PC-3 (cell line): ENCODE results near the gene INTS6L. TPM values are rescaled to one million over a fixed set of nuclear protein-coding genes. Genes with fewer than 3 reads are reported as not detected.

ENCODE experiments used
- ATAC-seq: fragments of 200-7000 bp; cut with Tn5 transposase; 2 replicates; pipeline ENCODE4 v1.9.1; 2020; ENCODE audit warnings: mild to moderate bottlenecking, moderate library complexity
- BruUV-seq: library from RNA; stranded (reverse); fragments of 400-500 nt; replicated peaks from 2 replicates; lab custom pipeline; 2021; lab: Mats Ljungman, UMichigan
- CTCF ChIA-PET: fragments of 300-600 bp; sonication (Branson Sonifier 250); formaldehyde crosslinking; loops from one replicate; lab custom pipeline; 2022; ENCODE audit warnings: antibody characterized with exemption; lab: Charles Lee
- POLR2A ChIA-PET: fragments of 300-600 bp; sonication (Branson Sonifier 250); formaldehyde crosslinking; loops from one replicate; lab custom pipeline; 2022; ENCODE audit warnings: antibody characterized with exemption; ENCODE audit not compliant: unreplicated experiment; lab: Charles Lee
- DNase-seq: peaks from one replicate; pipeline ENCODE4 v3.0.0-alpha.2; 2015
- H2AFZ ChIP-seq: fragments of 300-600 bp; sonication (generic); 2 replicates; pipeline ENCODE4 v1.6.0; 2016; ENCODE audit warnings: antibody characterized with exemption, low read length
- H3F3A ChIP-seq: fragments of 300-600 bp; sonication (generic); one replicate; pipeline ENCODE4 v1.6.0; 2017; ENCODE audit warnings: antibody characterized with exemption, low read length, control low read depth, mild to moderate bottlenecking; ENCODE audit not compliant: unreplicated experiment
- H3K27ac ChIP-seq: fragments of 300-600 bp; sonication (generic); 2 replicates; pipeline ENCODE4 v1.5.1; 2016; ENCODE audit warnings: mild to moderate bottlenecking, low read length
- H3K27me3 ChIP-seq: fragments of 300-600 bp; sonication (generic); 2 replicates; pipeline ENCODE4 v1.6.1; 2016; ENCODE audit warnings: low read length, mixed read lengths
- H3K36me3 ChIP-seq: fragments of 300-600 bp; sonication (generic); 2 replicates; pipeline ENCODE4 v1.6.1; 2016; ENCODE audit warnings: low read depth, mixed run types, low read length, mixed read lengths
- H3K4me1 ChIP-seq: fragments of 300-600 bp; sonication (generic); 2 replicates; pipeline ENCODE4 v1.5.1; 2016; ENCODE audit warnings: low read length; ENCODE audit not compliant: insufficient read depth
- H3K4me2 ChIP-seq: fragments of 300-600 bp; sonication (generic); 2 replicates; pipeline ENCODE4 v1.6.0; 2016; ENCODE audit warnings: low read length
- H3K4me3 ChIP-seq: fragments of 300-600 bp; sonication (generic); 2 replicates; pipeline ENCODE4 v1.5.1; 2016; ENCODE audit warnings: mild to moderate bottlenecking, low read length, mixed read lengths
- H3K79me2 ChIP-seq: fragments of 300-600 bp; sonication (generic); 2 replicates; pipeline ENCODE4 v1.6.1; 2017; ENCODE audit warnings: low read length, mixed read lengths
- H3K9ac ChIP-seq: fragments of 300-600 bp; sonication (generic); 2 replicates; pipeline ENCODE4 v1.6.0; 2016; ENCODE audit warnings: mild to moderate bottlenecking, low read length
- H3K9me2 ChIP-seq: fragments of 300-600 bp; sonication (generic); replicated peaks from 2 replicates; pipeline ENCODE4 v1.6.1; 2016; ENCODE audit warnings: mixed run types, low read length, mixed read lengths
- H3K9me3 ChIP-seq: fragments of 300-600 bp; sonication (generic); 2 replicates; pipeline ENCODE4 v1.6.1; 2016; ENCODE audit warnings: low read length, mixed read lengths
- H4K20me1 ChIP-seq: fragments of 300-600 bp; sonication (generic); 2 replicates; pipeline ENCODE4 v1.6.1; 2016; ENCODE audit warnings: low read length, mixed read lengths
- EZH2 ChIP-seq: fragments of 300-600 bp; sonication (generic); IDR thresholded peaks from one replicate; pipeline ENCODE4 v1.6.1; 2017; ENCODE audit warnings: antibody characterized with exemption, mild to moderate bottlenecking, low read length; ENCODE audit not compliant: unreplicated experiment
- EZH2phosphoT487 ChIP-seq: fragments of 300-600 bp; sonication (generic); IDR thresholded peaks from 2 replicates; pipeline ENCODE4 v1.6.1; 2018; ENCODE audit warnings: mild to moderate bottlenecking, antibody characterized with exemption, low read length, borderline replicate concordance
- intact Hi-C: fragments of 100-400 bp; cut with micrococcal nuclease; formaldehyde crosslinking; loops from 2 replicates; pipeline ENCODE4 v1.9.0; 2023
- total RNA-seq: library from RNA; depleted of rRNA; stranded (reverse); fragments of >200 nt; gene quantifications from 2 replicates; pipeline ENCODE4 v1.2.3, GENCODE V29; 2014
- TF ChIP-seq, protein P1 (sequence below): fragments of 300-600 bp; sonication (generic); conservative IDR thresholded peaks from 2 replicates; pipeline ENCODE4 v1.5.1; 2017; ENCODE audit warnings: antibody characterized with exemption, low read depth, mild to moderate bottlenecking, low read length

The INTS6L gene
- total RNA-seq, 1 experiment from 2014 or later: 4.1 TPM

DNA sequence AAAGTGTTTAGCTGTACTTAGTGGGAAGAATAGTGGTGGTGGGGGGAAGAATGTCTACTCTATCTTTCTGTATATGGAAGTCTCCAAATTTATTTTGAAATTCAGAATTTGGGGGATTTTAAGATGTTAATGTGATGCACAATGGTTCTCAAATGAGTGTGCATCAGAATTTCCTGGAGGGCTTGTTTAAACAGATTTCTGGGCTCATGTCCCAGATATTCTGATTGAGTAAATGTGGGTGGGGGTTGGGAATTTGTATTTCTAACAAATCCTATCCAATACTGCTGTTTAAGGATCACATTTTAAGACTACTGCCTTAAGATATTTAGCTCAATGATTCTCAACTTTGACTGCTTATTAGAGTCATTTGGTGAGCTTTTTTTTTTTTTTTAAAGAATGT lies 15.1 kb upstream of the INTS6L start:
- no peak for DNase-seq
- CTCF ChIA-PET: no interaction called here
- H3K9me2 ChIP-seq: no peaks in the 10 kb centered on the region

DNA sequence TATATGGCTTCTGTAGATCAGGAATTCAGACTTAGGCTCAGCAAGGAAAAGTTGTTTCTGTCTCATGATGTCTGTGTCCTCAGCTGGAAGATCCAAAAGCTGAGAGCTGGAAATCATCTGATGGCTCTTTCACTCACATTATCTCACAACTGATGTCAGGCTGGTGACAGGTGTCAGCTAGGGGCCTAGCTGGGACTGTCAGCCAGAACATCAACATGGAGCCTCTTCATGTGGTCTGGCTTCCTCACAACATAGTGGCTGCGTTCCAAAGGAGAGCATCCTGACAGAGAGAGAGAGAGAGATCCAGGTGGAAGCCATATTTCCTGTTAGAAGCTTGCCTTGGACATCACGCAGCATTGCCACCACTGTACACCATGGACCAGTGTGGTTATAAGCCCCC lies 10.6 kb upstream of the INTS6L start:
- intact Hi-C loops: no loop called here
- Histone ChIP-seq H2AFZ (no peak overlapping the region), H3K36me3 (no peaks in the 10 kb centered on the region), H3K4me3 (no peak overlapping the region), H3K4me2 (no peak overlapping the region), H3K4me1 (no peaks in the 10 kb centered on the region), H3F3A (no peaks in the 10 kb centered on the region), H3K9me3 (no peaks in the 10 kb centered on the region), H3K9ac (no peak overlapping the region), H4K20me1 (no peaks in the 10 kb centered on the region), H3K27ac (no peak overlapping the region), H3K9me2 (no peaks in the 10 kb centered on the region), H3K27me3 (peaks cover 14% of the 10 kb centered on the region), H3K79me2 (no peaks in the 10 kb centered on the region)
- no TSS peak for BruUV-seq
- ChIA-PET POLR2A (no interaction called here), CTCF (no interaction called here)
- ATAC-seq (no peak), DNase-seq (no peak)
- TF ChIP-seq, protein P1, sequence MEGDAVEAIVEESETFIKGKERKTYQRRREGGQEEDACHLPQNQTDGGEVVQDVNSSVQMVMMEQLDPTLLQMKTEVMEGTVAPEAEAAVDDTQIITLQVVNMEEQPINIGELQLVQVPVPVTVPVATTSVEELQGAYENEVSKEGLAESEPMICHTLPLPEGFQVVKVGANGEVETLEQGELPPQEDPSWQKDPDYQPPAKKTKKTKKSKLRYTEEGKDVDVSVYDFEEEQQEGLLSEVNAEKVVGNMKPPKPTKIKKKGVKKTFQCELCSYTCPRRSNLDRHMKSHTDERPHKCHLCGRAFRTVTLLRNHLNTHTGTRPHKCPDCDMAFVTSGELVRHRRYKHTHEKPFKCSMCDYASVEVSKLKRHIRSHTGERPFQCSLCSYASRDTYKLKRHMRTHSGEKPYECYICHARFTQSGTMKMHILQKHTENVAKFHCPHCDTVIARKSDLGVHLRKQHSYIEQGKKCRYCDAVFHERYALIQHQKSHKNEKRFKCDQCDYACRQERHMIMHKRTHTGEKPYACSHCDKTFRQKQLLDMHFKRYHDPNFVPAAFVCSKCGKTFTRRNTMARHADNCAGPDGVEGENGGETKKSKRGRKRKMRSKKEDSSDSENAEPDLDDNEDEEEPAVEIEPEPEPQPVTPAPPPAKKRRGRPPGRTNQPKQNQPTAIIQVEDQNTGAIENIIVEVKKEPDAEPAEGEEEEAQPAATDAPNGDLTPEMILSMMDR: no peak
- TF ChIP-seq EZH2phosphoT487: no peak

More for the DNA sequence above, 15.1 kb upstream of the INTS6L start:
- Histone ChIP-seq H3K27ac (no peak overlapping the region), H4K20me1 (no peaks in the 10 kb centered on the region), H3K36me3 (no peaks in the 10 kb centered on the region), H3F3A (no peaks in the 10 kb centered on the region), H3K4me1 (no peaks in the 10 kb centered on the region), H3K9me3 (no peaks in the 10 kb centered on the region), H3K4me3 (no peak overlapping the region), H3K27me3 (peaks cover 43% of the 10 kb centered on the region), H3K4me2 (no peak overlapping the region), H3K79me2 (no peaks in the 10 kb centered on the region), H3K9ac (no peak overlapping the region), H2AFZ (no peak overlapping the region)
- ATAC-seq: no peak
- intact Hi-C loops: no loop called here
- POLR2A ChIA-PET: no interaction called here
- TF ChIP-seq EZH2phosphoT487: no peak
- TF ChIP-seq EZH2: no peak
- TF ChIP-seq, protein P1: no peak
- no TSS peak for BruUV-seq

DNA sequence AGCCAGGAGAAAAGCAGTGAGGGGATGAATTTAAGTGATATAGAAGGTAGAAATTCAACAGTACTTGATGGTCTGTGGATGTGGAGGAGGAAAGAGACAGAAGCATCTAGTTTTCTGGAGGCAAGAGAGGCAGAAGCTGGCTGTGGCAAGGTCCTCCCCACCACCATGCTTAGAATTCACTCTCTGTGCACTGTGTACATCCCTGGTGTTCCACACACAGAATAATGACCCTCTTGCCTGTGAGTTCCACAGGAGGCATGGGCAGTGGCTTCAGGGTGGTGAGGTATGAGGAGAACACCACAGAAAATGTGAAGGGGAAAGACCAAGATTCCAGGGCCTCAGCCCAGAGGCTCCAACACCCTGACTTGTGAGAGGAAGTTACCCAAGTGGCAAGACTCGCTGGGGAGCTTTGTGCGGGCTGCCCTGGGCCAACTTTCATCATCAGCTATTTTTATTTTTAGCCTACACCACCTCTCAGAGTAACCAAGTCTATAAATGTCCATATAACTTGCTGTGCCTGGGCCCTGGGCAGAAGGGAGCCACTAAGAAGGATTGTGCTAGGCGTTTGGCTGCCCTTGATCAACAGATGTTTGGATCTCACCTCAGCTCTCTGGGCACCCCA lies 7.8 kb upstream of the INTS6L start:
- Histone ChIP-seq H2AFZ (no peak overlapping the region), H3K4me2 (no peak overlapping the region), H3K27ac (no peak overlapping the region), H3K9me2 (no peaks in the 10 kb centered on the region), H3F3A (no peaks in the 10 kb centered on the region), H3K4me3 (no peak overlapping the region), H4K20me1 (no peaks in the 10 kb centered on the region), H3K36me3 (no peaks in the 10 kb centered on the region), H3K4me1 (no peaks in the 10 kb centered on the region), H3K9ac (no peak overlapping the region), H3K79me2 (no peaks in the 10 kb centered on the region), H3K27me3 (peaks cover 8% of the 10 kb centered on the region), H3K9me3 (no peaks in the 10 kb centered on the region)
- POLR2A ChIA-PET: no interaction called here
- TF ChIP-seq, protein P1: no peak
- no peak for TF ChIP-seq EZH2
- TF ChIP-seq EZH2phosphoT487: no peak
- DNase-seq: no peak
- ATAC-seq: no peak
- no TSS peak for BruUV-seq
- CTCF ChIA-PET: no interaction called here
- intact Hi-C loops: no loop called here
